Activated naive CD4-positive, alpha-beta T cell treated with anti-CD3 and anti-CD28 coated beads for 36 hours (primary cell): Measurements from ENCODE around the gene VPS72. TPM values are rescaled to one million over a fixed set of nuclear protein-coding genes. Genes with fewer than 3 reads are reported as not detected.

Experiments
- CTCF ChIA-PET: fragments of 350-600 bp; sonication (Branson Sonifier 250); formaldehyde crosslinking; loops from one replicate; lab custom pipeline; 2021; ENCODE audit warnings: antibody characterized with exemption; lab: Charles Lee
- DNase-seq: peaks from one replicate; pipeline ENCODE4 v3.0.0-alpha.2; 2020
- H3K27ac Mint-ChIP-seq: one replicate; pipeline ENCODE4 v1.8.0; 2021; ENCODE audit warnings: mild to moderate bottlenecking, mixed read lengths
- H3K27me3 Mint-ChIP-seq: one replicate; pipeline ENCODE4 v1.8.0; 2021; ENCODE audit warnings: low read depth, mixed read lengths
- H3K36me3 Mint-ChIP-seq: one replicate; pipeline ENCODE4 v1.8.0; 2021; ENCODE audit warnings: low read depth, mixed read lengths
- H3K4me1 Mint-ChIP-seq: one replicate; pipeline ENCODE4 v1.8.0; 2021; ENCODE audit warnings: low read depth, mixed read lengths
- H3K4me3 Mint-ChIP-seq: one replicate; pipeline ENCODE4 v1.8.0; 2021; ENCODE audit warnings: mild to moderate bottlenecking, moderate library complexity, mixed read lengths
- H3K9me3 Mint-ChIP-seq: one replicate; pipeline ENCODE4 v1.8.0; 2021; ENCODE audit warnings: mixed read lengths
- intact Hi-C: fragments of 100-400 bp; cut with micrococcal nuclease; formaldehyde crosslinking; loops from one replicate; pipeline ENCODE4 v1.15.1; 2023
- total RNA-seq, 2 experiments: library from RNA; stranded (reverse); gene quantifications; one replicate each; pipeline ENCODE4 v1.2.3, GENCODE V29; 2021

The VPS72 gene
- total RNA-seq, 2 experiments from 2014 or later: 49.8 to 56.9 TPM

DNA sequence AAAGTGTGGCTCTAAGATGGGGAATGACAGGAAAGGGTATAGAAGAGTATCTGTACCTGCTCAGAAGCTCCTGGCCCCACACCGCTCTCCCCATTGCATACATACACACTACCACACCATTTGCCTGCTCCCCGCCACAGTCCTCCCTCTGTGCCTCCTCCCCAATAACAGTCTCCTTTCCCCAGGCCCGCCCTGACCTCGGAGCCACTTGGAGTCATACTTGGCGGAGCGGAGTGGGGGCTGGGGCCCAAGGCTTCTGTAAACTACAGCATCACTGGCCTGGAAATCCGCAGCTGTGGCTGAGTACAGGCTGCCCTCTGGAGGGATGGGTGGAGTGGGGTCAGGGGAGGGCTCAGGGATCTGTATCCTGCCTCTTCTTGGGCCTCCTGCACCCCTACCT is 52.2 kb downstream of the VPS72 start:
- CTCF ChIA-PET: interaction anchor here (0.6 kb wide), 1 partner anchor 248 kb away, joined by 4 read pairs; no protein-coding TSS in a partner anchor
- Mint-ChIP-seq H3K36me3 (no peaks in the 10 kb centered on the region), H3K4me1 (no peaks in the 10 kb centered on the region), H3K27ac (no peak overlapping the region), H3K9me3 (no peaks in the 10 kb centered on the region), H3K27me3 (no peaks in the 10 kb centered on the region), H3K4me3 (no peak overlapping the region)
- no peak for DNase-seq
- intact Hi-C loops: no loop called here

DNA sequence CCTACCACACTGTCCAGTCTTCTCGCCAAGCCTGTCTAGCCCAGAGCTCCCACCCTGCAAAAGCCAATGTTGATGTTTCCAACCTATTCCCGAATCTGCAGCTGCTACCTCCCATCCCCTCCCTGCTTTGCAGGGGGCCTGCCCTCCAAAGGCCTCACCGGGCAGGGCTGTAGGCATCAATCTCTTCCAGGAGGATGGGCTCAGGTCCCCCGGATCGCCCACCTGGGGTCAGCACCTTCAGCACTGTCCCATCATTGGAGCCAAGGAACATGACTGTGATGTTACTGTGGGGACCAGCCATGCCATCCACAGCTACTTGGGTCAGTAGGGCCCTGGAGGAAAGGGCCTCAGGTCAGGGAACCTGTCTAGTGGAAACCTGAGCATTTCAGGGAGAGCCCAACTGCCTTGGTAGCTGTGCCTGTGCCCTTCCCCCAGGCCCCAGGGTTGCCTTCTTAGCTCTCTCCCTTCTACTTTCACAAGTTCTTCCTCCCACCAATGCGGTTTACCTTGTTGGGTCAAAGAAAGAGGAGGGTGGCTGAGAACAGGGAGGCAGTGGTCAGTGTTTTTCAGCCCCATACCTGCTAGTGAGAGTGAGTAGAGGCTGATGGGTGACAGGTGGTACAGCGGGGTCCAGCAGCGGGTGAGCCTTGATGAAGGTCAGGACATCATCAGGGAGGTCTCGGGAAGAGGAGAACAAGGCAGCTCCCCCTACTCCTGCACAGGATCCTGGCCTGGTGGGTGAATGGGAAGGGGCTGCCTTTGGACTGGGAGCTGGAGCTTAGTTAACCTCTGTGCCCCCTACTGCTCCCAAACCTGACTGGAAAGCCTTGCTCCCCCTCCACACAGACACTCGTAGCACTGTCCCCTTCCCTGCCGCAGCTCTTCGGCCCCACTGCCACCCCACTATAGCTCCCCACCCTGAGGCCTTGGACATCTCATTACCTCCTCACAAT is 54.3 kb downstream of the VPS72 start:
- DNase-seq: no peak
- no peaks in the 10 kb centered on the region for H3K36me3 Mint-ChIP-seq
- H3K9me3 Mint-ChIP-seq: no peaks in the 10 kb centered on the region
- H3K4me3 Mint-ChIP-seq: no peak overlapping the region
- CTCF ChIA-PET: interaction anchor here (1.1 to 1.3 kb wide), 2 partner anchors 18 to 22 kb away, joined by 3 read pairs; no protein-coding TSS in a partner anchor
- intact Hi-C loops: no loop called here
- H3K27ac Mint-ChIP-seq: no peak overlapping the region
- peaks cover 8% of the 10 kb centered on the region for H3K4me1 Mint-ChIP-seq
- no peaks in the 10 kb centered on the region for H3K27me3 Mint-ChIP-seq

- no peaks in the 10 kb centered on the region for H3K36me3 Mint-ChIP-seq
- intact Hi-C loops: no loop called here
- no peaks in the 10 kb centered on the region for H3K9me3 Mint-ChIP-seq
- peaks cover 8% of the 10 kb centered on the region for H3K4me1 Mint-ChIP-seq
- no peak overlapping the region for H3K27ac Mint-ChIP-seq
- CTCF ChIA-PET: interaction anchor here (1.3 kb wide), 1 partner anchor 19 kb away, joined by 3 read pairs; no protein-coding TSS in a partner anchor
- H3K27me3 Mint-ChIP-seq: no peaks in the 10 kb centered on the region
- DNase-seq: no peak
- no peak overlapping the region for H3K4me3 Mint-ChIP-seq
These were observed 55.0 kb downstream of the VPS72 start for GRCh38 chr1:151134991-151135390.

DNA sequence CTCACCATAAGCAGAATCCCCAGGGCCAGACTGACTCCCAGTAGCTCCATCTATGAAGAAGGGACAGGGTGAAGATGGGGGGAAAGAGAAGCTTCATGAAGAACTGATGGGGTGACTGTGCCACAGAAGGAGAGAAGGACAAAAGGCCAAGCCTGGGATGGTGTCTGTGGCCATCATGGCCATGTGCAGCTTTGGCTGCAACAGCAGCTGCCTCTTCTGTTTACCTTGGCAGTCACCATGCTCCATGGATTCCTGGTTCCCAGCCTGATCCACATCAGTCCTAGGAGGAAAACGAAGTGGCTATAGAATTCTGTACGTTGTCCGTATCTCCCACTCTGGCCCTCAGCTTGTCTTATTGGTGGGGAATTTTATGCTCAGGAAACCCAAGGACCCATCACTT is 55.6 kb downstream of the VPS72 start:
- no peak overlapping the region for H3K4me3 Mint-ChIP-seq
- no peaks in the 10 kb centered on the region for H3K9me3 Mint-ChIP-seq
- H3K27ac Mint-ChIP-seq: no peak overlapping the region
- H3K27me3 Mint-ChIP-seq: no peaks in the 10 kb centered on the region
- intact Hi-C loops: no loop called here
- no peak for DNase-seq
- CTCF ChIA-PET: interaction anchor here (1.2 to 1.3 kb wide), 2 partner anchors 19 to 32 kb away, joined by 3 to 4 read pairs; no protein-coding TSS in a partner anchor
- H3K36me3 Mint-ChIP-seq: no peaks in the 10 kb centered on the region
- H3K4me1 Mint-ChIP-seq: peaks cover 8% of the 10 kb centered on the region

- CTCF ChIA-PET: interaction anchor here (1.2 kb wide), 1 partner anchor 31 kb away, joined by 4 read pairs; no protein-coding TSS in a partner anchor
- intact Hi-C loops: no loop called here
- Mint-ChIP-seq H3K36me3 (no peaks in the 10 kb centered on the region), H3K9me3 (no peaks in the 10 kb centered on the region), H3K4me3 (no peak overlapping the region), H3K4me1 (peaks cover 8% of the 10 kb centered on the region), H3K27me3 (no peaks in the 10 kb centered on the region), H3K27ac (no peak overlapping the region)
- DNase-seq: no peak
These were observed 56.8 kb downstream of the VPS72 start for GRCh38 chr1:151133018-151133806.

DNA sequence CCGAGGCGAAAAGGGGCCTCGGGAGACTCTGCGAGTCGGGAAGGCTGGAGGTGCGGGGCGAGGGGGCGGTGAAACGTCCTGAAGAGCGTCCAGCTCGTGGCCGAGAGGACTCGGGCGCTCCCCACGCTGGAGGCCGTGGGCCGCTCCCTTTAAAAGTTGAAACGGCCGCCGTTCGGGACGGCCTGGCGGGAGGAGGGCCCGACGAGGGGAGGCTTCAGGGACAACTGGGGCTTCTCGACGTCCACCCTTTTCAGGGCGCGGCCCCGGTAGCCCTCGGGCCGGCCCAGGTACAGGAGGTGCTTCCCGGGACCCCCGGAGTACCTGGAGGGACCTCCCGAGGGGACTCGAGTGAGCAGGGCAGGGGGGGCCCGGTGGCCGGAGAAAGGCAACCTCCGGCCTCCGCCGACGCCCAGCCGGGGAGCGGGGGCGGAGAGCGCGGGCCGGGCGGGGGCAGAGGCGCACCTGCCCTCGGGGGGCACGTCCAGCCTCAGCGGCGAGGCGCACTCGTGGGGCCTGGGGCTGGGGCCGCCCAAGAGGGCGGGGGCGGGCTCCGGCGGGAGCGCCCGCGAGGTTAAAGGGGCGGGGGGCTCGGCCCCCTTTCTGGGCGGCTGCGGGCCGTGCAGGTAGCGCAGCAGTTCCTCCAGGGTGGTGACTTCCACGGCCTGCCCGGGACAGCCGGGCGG is 57.5 kb downstream of the VPS72 start:
- Mint-ChIP-seq H3K27ac (no peak overlapping the region), H3K4me3 (peak overlapping the region; percentile 75), H3K4me1 (peaks cover 8% of the 10 kb centered on the region), H3K27me3 (no peaks in the 10 kb centered on the region), H3K9me3 (no peaks in the 10 kb centered on the region), H3K36me3 (no peaks in the 10 kb centered on the region)
- intact Hi-C loops: no loop called here
- no peak for DNase-seq
- CTCF ChIA-PET: interaction anchor here (1.6 to 1.9 kb wide), 2 partner anchors 25 to 33 kb away, joined by 8 to 11 read pairs; partner anchors contain the start of gene TNFAIP8L2

- no peaks in the 10 kb centered on the region for H3K9me3 Mint-ChIP-seq
- no peaks in the 10 kb centered on the region for H3K36me3 Mint-ChIP-seq
- CTCF ChIA-PET: interaction anchor here (0.7 to 1.9 kb wide), 9 partner anchors 16 to 125 kb away, joined by 3 to 11 read pairs (median 3); partner anchors contain the start of genes MINDY1 and TNFAIP8L2
- H3K27ac Mint-ChIP-seq: peak overlapping the region; percentile 70
- peak overlapping the region; percentile 75 for H3K4me3 Mint-ChIP-seq
- H3K4me1 Mint-ChIP-seq: peaks cover 8% of the 10 kb centered on the region
- no peaks in the 10 kb centered on the region for H3K27me3 Mint-ChIP-seq
- intact Hi-C loops: loop anchor here (1.0 kb wide), 2 partner anchors 24 to 62 kb away; partner anchors contain the start of genes GABPB2 and TNFAIP8L2
- no peak for DNase-seq
These were observed 58.2 kb downstream of the VPS72 start for GRCh38 chr1:151131701-151132334.

- Mint-ChIP-seq H3K4me1 (peaks cover 8% of the 10 kb centered on the region), H3K27me3 (no peaks in the 10 kb centered on the region), H3K27ac (peak overlapping the region; percentile 70), H3K4me3 (peak overlapping the region; percentile 75), H3K9me3 (no peaks in the 10 kb centered on the region), H3K36me3 (no peaks in the 10 kb centered on the region)
- intact Hi-C loops: loop anchor here (1.0 kb wide), 2 partner anchors 25 to 61 kb away; partner anchors contain the start of genes GABPB2 and TNFAIP8L2
- CTCF ChIA-PET: interaction anchor here (0.6 to 1.9 kb wide), 10 partner anchors 17 to 209 kb away, joined by 3 to 11 read pairs (median 3); partner anchors contain the start of genes MINDY1 and TNFAIP8L2
- DNase-seq: peak; percentile 93
These were observed 58.9 kb downstream of the VPS72 start for GRCh38 chr1:151130987-151131586.

GRCh38 chr1:151128800-151129199 is 61.2 kb downstream of the VPS72 start:
- no peaks in the 10 kb centered on the region for H3K9me3 Mint-ChIP-seq
- no peaks in the 10 kb centered on the region for H3K27me3 Mint-ChIP-seq
- CTCF ChIA-PET: interaction anchor here (1.1 kb wide), 1 partner anchor 9 kb away, joined by 4 read pairs; no protein-coding TSS in a partner anchor
- DNase-seq: no peak
- H3K4me1 Mint-ChIP-seq: peaks cover 8% of the 10 kb centered on the region
- H3K4me3 Mint-ChIP-seq: no peak overlapping the region
- intact Hi-C loops: no loop called here
- H3K27ac Mint-ChIP-seq: no peak overlapping the region
- no peaks in the 10 kb centered on the region for H3K36me3 Mint-ChIP-seq
